H1 (cell line): ENCODE data around the gene ABCA2. TPM values are rescaled to one million over a fixed set of nuclear protein-coding genes. Genes with fewer than 3 reads are reported as not detected.

ENCODE experiments used
- CTCF ChIA-PET: fragments of 300-600 bp; sonication (Branson Sonifier 250); formaldehyde crosslinking; loops from one replicate; lab custom pipeline; 2021; ENCODE audit not compliant: partially characterized antibody; lab: Charles Lee
- POLR2A ChIA-PET: fragments of 300-600 bp; sonication (Branson Sonifier 250); formaldehyde crosslinking; loops from one replicate; lab custom pipeline; 2021; ENCODE audit warnings: inconsistent platforms; ENCODE audit not compliant: partially characterized antibody; lab: Charles Lee
- DNase-seq, 2 experiments: peaks; one replicate each; pipeline versions ENCODE4 v3.0.0 to v3.0.0-alpha.2; 2010 to 2022; ENCODE audit warnings: low spot score in 2 of 2, low read depth in 1 of 2, mixed read lengths in 1 of 2
- FAIRE-seq: peaks from 2 replicates; lab custom pipeline; 2011; peaks lifted over from hg19 to GRCh38; lab: Jason Lieb, UNC
- H2AFZ ChIP-seq: 2 replicates; pipeline ENCODE4 v1.8.1; 2012; ENCODE audit warnings: low read length, inconsistent platforms
- H2AK5ac ChIP-seq: 2 replicates; pipeline ENCODE4 v1.6.1; 2013; ENCODE audit warnings: low read depth, low read length
- H2BK120ac ChIP-seq: replicated peaks from 2 replicates; pipeline ENCODE3; 2013; ENCODE audit warnings: low read depth, low read length, inconsistent platforms
- H2BK12ac ChIP-seq: 2 replicates; pipeline ENCODE4 v1.6.1; 2013; ENCODE audit warnings: low read depth, low read length
- H2BK15ac ChIP-seq: 2 replicates; pipeline ENCODE4 v1.6.1; 2013; ENCODE audit warnings: low read length
- H2BK20ac ChIP-seq: 2 replicates; pipeline ENCODE4 v1.6.1; 2013; ENCODE audit warnings: low read length
- H2BK5ac ChIP-seq: 2 replicates; pipeline ENCODE4 v1.6.1; 2013; ENCODE audit warnings: low read depth, low read length
- H3K14ac ChIP-seq: 2 replicates; pipeline ENCODE4 v1.6.1; 2013; ENCODE audit warnings: inconsistent platforms; ENCODE audit not compliant: insufficient read length
- H3K18ac ChIP-seq: 2 replicates; pipeline ENCODE4 v1.6.1; 2013; ENCODE audit warnings: low read length; ENCODE audit errors: extremely low read depth
- H3K23ac ChIP-seq: 2 replicates; pipeline ENCODE4 v1.6.1; 2013; ENCODE audit warnings: inconsistent platforms; ENCODE audit not compliant: insufficient read length
- H3K23me2 ChIP-seq: 2 replicates; pipeline ENCODE4 v1.6.1; 2013; ENCODE audit warnings: low read depth, low read length
- H3K27ac ChIP-seq: 2 replicates; pipeline ENCODE4 v1.6.1; 2011; ENCODE audit warnings: low read depth, low read length, inconsistent platforms
- H3K27me3 ChIP-seq, 4 experiments: replicated peaks in 1 of 4; 1 replicate in 1 of 4; 2 replicates in 3 of 4; pipeline versions ENCODE4 v1.6.1 to v1.8.1; 2011 to 2013; ENCODE audit warnings: low read length in 3 of 4, mild to moderate bottlenecking in 3 of 4, inconsistent platforms in 2 of 4, mixed read lengths in 2 of 4, moderate library complexity in 1 of 4; ENCODE audit not compliant: control insufficient read depth in 3 of 4, insufficient read depth in 3 of 4; ENCODE audit errors: extremely low read depth in 1 of 4
- H3K36me3 ChIP-seq, 4 experiments: 2 replicates each; pipeline versions ENCODE4 v1.6.1 to v1.8.1; 2011 to 2013; ENCODE audit warnings: mild to moderate bottlenecking in 4 of 4, low read length in 3 of 4, moderate library complexity in 2 of 4, control low read depth in 1 of 4, inconsistent platforms in 1 of 4; ENCODE audit not compliant: insufficient read depth in 4 of 4, control insufficient read depth in 2 of 4
- H3K4ac ChIP-seq: replicated peaks from 2 replicates; pipeline ENCODE3; 2013; ENCODE audit warnings: low read length, low read depth, mixed read lengths, inconsistent platforms; ENCODE audit not compliant: insufficient read length
- H3K4me1 ChIP-seq, 4 experiments: replicated peaks in 1 of 4; 1 replicate in 1 of 4; 2 replicates in 3 of 4; pipeline versions ENCODE4 v1.6.1 to v1.8.1; 2011 to 2013; ENCODE audit warnings: low read length in 3 of 4, inconsistent platforms in 2 of 4, mixed read lengths in 1 of 4; ENCODE audit not compliant: insufficient read depth in 4 of 4, control insufficient read depth in 3 of 4
- H3K4me2 ChIP-seq, 2 experiments: 2 replicates each; pipeline versions ENCODE4 v1.6.1 to v1.8.1; 2011 to 2013; ENCODE audit warnings: low read depth in 2 of 2, low read length in 2 of 2, control low read depth in 1 of 2, inconsistent platforms in 1 of 2, mild to moderate bottlenecking in 1 of 2; ENCODE audit not compliant: insufficient read depth in 1 of 2
- H3K4me3 ChIP-seq, 4 experiments: fragments of 200-600, 300-600 bp in 1 of 4; sonication (generic), shearing (Covaris generic), sonication (Bioruptor Twin) in 1 of 4; 2 replicates each; pipeline versions ENCODE4 v1.5.1 to v1.8.1; 2011 to 2016; ENCODE audit warnings: low read length in 4 of 4, low read depth in 3 of 4, control low read depth in 2 of 4, inconsistent platforms in 2 of 4, mild to moderate bottlenecking in 2 of 4, mixed read lengths in 1 of 4, moderate library complexity in 1 of 4; ENCODE audit not compliant: insufficient read depth in 2 of 4; ENCODE audit errors: extremely low read depth in 1 of 4
- H3K56ac ChIP-seq: replicated peaks from 2 replicates; pipeline ENCODE3; 2013; ENCODE audit warnings: low read depth, mild to moderate bottlenecking, mixed read lengths, low read length, inconsistent platforms; ENCODE audit not compliant: insufficient read length
- H3K79me1 ChIP-seq: 2 replicates; pipeline ENCODE4 v1.6.1; 2013; ENCODE audit warnings: low read depth, low read length, control low read depth
- H3K79me2 ChIP-seq, 2 experiments: 2 replicates each; pipeline versions ENCODE4 v1.6.1 to v1.8.1; 2012 to 2013; ENCODE audit warnings: low read length in 2 of 2, mild to moderate bottlenecking in 2 of 2, inconsistent platforms in 1 of 2; ENCODE audit not compliant: insufficient read depth in 2 of 2, control insufficient read depth in 1 of 2
- H3K9ac ChIP-seq, 4 experiments: replicated peaks in 1 of 4; 1 replicate in 1 of 4; 2 replicates in 3 of 4; pipeline versions ENCODE4 v1.6.1 to v1.8.1; 2011 to 2013; ENCODE audit warnings: low read depth in 3 of 4, low read length in 3 of 4, control low read depth in 2 of 4, mild to moderate bottlenecking in 2 of 4, moderate library complexity in 2 of 4, inconsistent platforms in 1 of 4; ENCODE audit errors: extremely low read depth in 1 of 4
- H3K9me3 ChIP-seq, 2 experiments: 2 replicates each; pipeline versions ENCODE4 v1.6.1 to v1.8.1; 2012 to 2013; ENCODE audit warnings: mild to moderate bottlenecking in 2 of 2, moderate library complexity in 2 of 2, control low read depth in 1 of 2, inconsistent platforms in 1 of 2, low read depth in 1 of 2, low read length in 1 of 2, mixed read lengths in 1 of 2; ENCODE audit not compliant: insufficient read depth in 2 of 2
- H4K20me1 ChIP-seq, 2 experiments: replicated peaks in 1 of 2; 2 replicates each; pipeline versions ENCODE3 to v1.8.1; 2011 to 2013; ENCODE audit warnings: inconsistent platforms in 2 of 2, low read length in 2 of 2, mild to moderate bottlenecking in 1 of 2; ENCODE audit not compliant: insufficient read depth in 2 of 2, control insufficient read depth in 1 of 2
- H4K5ac ChIP-seq: 2 replicates; pipeline ENCODE4 v1.6.1; 2013; ENCODE audit warnings: low read length, low read depth, mixed read lengths, inconsistent platforms; ENCODE audit not compliant: insufficient read length
- H4K8ac ChIP-seq: 2 replicates; pipeline ENCODE4 v1.8.0; 2013; ENCODE audit warnings: mild to moderate bottlenecking, moderate library complexity, low read length, inconsistent platforms; ENCODE audit not compliant: insufficient read depth; ENCODE audit errors: extremely low read depth
- H4K91ac ChIP-seq: replicated peaks from 2 replicates; pipeline ENCODE3; 2013; ENCODE audit warnings: low read length, mixed read lengths, inconsistent platforms; ENCODE audit not compliant: insufficient read length
- CHD2 ChIP-seq: IDR thresholded peaks from 2 replicates; pipeline ENCODE4 v1.6.1; 2012; ENCODE audit warnings: low read length, improper control_type of control experiment
- E2F6 ChIP-seq: IDR thresholded peaks from 2 replicates; pipeline ENCODE4 v1.6.1; 2012; ENCODE audit warnings: inconsistent platforms
- EP300 ChIP-seq, 2 experiments: IDR thresholded peaks; 1 replicate in 1 of 2; 2 replicates in 1 of 2; pipeline ENCODE4 v1.6.1; 2011 to 2012; ENCODE audit warnings: low read depth in 2 of 2, low read length in 2 of 2, mild to moderate bottlenecking in 2 of 2, borderline replicate concordance in 1 of 2, inconsistent platforms in 1 of 2, moderate library complexity in 1 of 2
- HDAC2 ChIP-seq, 2 experiments: fragments of 300-600 bp in 1 of 2; sonication (generic) in 1 of 2; IDR thresholded peaks; 2 replicates each; pipeline ENCODE4 v1.6.1; 2011 to 2012; ENCODE audit warnings: low read depth in 2 of 2, low read length in 2 of 2, mild to moderate bottlenecking in 2 of 2, moderate library complexity in 2 of 2, borderline replicate concordance in 1 of 2, inconsistent platforms in 1 of 2
- RBBP5 ChIP-seq: IDR thresholded peaks from 2 replicates; pipeline ENCODE4 v1.7.1; 2012; ENCODE audit warnings: low read depth, mild to moderate bottlenecking, inconsistent platforms, low read length, moderate library complexity, borderline replicate concordance
- SIRT6 ChIP-seq: IDR thresholded peaks from one replicate; pipeline ENCODE4 v1.7.1; 2012; ENCODE audit warnings: low read length, inconsistent platforms
- TCF12 ChIP-seq: IDR thresholded peaks from 2 replicates; pipeline ENCODE4 v1.6.1; 2011; ENCODE audit warnings: low read depth, mild to moderate bottlenecking, low read length
- WGBS, 2 experiments: shearing (Covaris generic) in 1 of 2; methylation state at CpG; one replicate each; pipeline versions ENCODE4 v1.1.6 to v1.1.7; 2013 to 2015; ENCODE audit warnings: low lambda C conversion rate in 2 of 2, mixed read lengths in 2 of 2, inconsistent platforms in 1 of 2, low coverage in 1 of 2, missing lambda C conversion rate in 1 of 2; ENCODE audit not compliant: insufficient replicate concordance in 2 of 2, insufficient coverage in 1 of 2, insufficient read length in 1 of 2; ENCODE audit errors: extremely low coverage in 1 of 2, missing lambda C conversion rate in 1 of 2; 5-methylcytosine and 5-hydroxymethylcytosine counted together
- polyA plus RNA-seq, 7 experiments: library from polyadenylated mRNA; depleted of rRNA in 3 of 7; stranded (reverse) in 5 of 7; unstranded in 2 of 7; fragments of >200 nt in 5 of 7; fragments of 200-250 nt in 2 of 7; gene quantifications; 1 replicate in 5 of 7; 2 replicates in 1 of 7; 4 replicates in 1 of 7; pipeline versions ENCODE4 v1.2.1 to v1.2.3, GENCODE V29; 2011 to 2013; ENCODE audit warnings: missing spikeins in 2 of 7, mixed read lengths in 2 of 7
- total RNA-seq: library from RNA; stranded (reverse); fragmentation: NEBNext Ultra II Directional; extraction: Animal tissue kit (Norgen Biotek cat#: 25700); gene quantifications from 2 replicates; pipeline ENCODE4 v1.2.1, GENCODE V29; 2021

ABCA2 gene
- total and polyA plus RNA-seq, 2 of the 8 experiments (the other 6 are each of a cell fraction or from before 2014, with no cell fraction given) = 12.5 to 14.3 TPM

- H4K8ac ChIP-seq = peak overlapping the region; percentile 68; the same call in 1 of the 2 replicates
- peaks cover 0 to 2% (median under 1%) of the 10 kb centered on the region in 4 experiments; a peak in 4 of 7 replicates for H3K27me3 ChIP-seq
- no peak overlapping the region for H2AK5ac ChIP-seq
- no peaks in the 10 kb centered on the region for H3K79me1 ChIP-seq
- no peaks in the 10 kb centered on the region for H3K79me2 ChIP-seq
- no peaks in the 10 kb centered on the region for H3K9me3 ChIP-seq
- no peak overlapping the region for H2AFZ ChIP-seq
- H3K4me3 ChIP-seq = no peak overlapping the region
- DNase-seq = no peak
- no peak overlapping the region for H3K9ac ChIP-seq
- no peak overlapping the region for H2BK5ac ChIP-seq
- no peaks in the 10 kb centered on the region for H3K36me3 ChIP-seq
- H2BK15ac ChIP-seq = no peak overlapping the region
- no peaks in the 10 kb centered on the region for H3K23me2 ChIP-seq
- TF ChIP-seq SIRT6 = no peak
- no peak for TF ChIP-seq E2F6
- TF ChIP-seq TCF12 = no peak
- TF ChIP-seq HDAC2 (IDR thresholded peaks at IDR 0.05; ENCODE audit: borderline replicate concordance in 1 of 2, low read depth in 2 of 2, low read length in 2 of 2) = no peak
- no peak for TF ChIP-seq CHD2
- no peak for TF ChIP-seq RBBP5
- TF ChIP-seq EP300 (IDR thresholded peaks at IDR 0.05; ENCODE audit: borderline replicate concordance in 1 of 2, low read depth in 2 of 2, low read length in 2 of 2) = no peak
- ChIA-PET POLR2A (interaction anchor here (0.9 to 1.3 kb wide), 3 partner anchors 21 to 86 kb away, joined by 3 read pairs; no protein-coding TSS in a partner anchor), CTCF (interaction anchor here (0.6 to 4.2 kb wide), 41 partner anchors 8 to 259 kb away, joined by 3 to 65 read pairs (median 8); partner anchors contain the start of genes AJM1, CLIC3, LCN12 and MAMDC4)
- no peak overlapping the region for H3K4ac ChIP-seq
- H3K4me2 ChIP-seq = no peak overlapping the region
- no peak overlapping the region for H3K14ac ChIP-seq
- H4K20me1 ChIP-seq = peaks cover 2 to 5% of the 10 kb centered on the region in 2 experiments
- H4K5ac ChIP-seq = no peak overlapping the region
- H2BK12ac ChIP-seq = no peak overlapping the region
- no peak overlapping the region for H3K18ac ChIP-seq
- no peak overlapping the region for H3K23ac ChIP-seq
- H3K56ac ChIP-seq = no peak overlapping the region
- H3K4me1 ChIP-seq = peaks cover 0 to 2% (median under 1%) of the 10 kb centered on the region in 4 experiments; a peak in 3 of 7 replicates
- no peak overlapping the region for H4K91ac ChIP-seq
- no peak overlapping the region for H2BK20ac ChIP-seq
- WGBS, 2 experiments = 89% methylated on average over 8 of the region's 15 CpGs; no CpG with 5 or more reads in 1 of the 2 experiments
- FAIRE-seq = no peak
- no peak overlapping the region for H3K27ac ChIP-seq
- H2BK120ac ChIP-seq = no peak overlapping the region
These were observed 6.1 kb upstream of the ABCA2 start for GRCh38 chr9:137034039-137034708.
